Kidney glomerular epithelial cell (primary cell): Measurements from ENCODE around the gene NOP58.
"Not testable (repeated sequence)": the region's sequence is repeated elsewhere in the genome, so short reads cannot be mapped to it uniquely, and the experiment has no call there.

ENCODE experiments used
- DNase-seq: peaks from one replicate; lab custom pipeline; 2025; lab: John Stamatoyannopoulos, UW

NOP58 gene

GRCh38 chr2:202307690-202308089 lies 42.1 kb downstream of the NOP58 start:
- no peak for DNase-seq

DNA sequence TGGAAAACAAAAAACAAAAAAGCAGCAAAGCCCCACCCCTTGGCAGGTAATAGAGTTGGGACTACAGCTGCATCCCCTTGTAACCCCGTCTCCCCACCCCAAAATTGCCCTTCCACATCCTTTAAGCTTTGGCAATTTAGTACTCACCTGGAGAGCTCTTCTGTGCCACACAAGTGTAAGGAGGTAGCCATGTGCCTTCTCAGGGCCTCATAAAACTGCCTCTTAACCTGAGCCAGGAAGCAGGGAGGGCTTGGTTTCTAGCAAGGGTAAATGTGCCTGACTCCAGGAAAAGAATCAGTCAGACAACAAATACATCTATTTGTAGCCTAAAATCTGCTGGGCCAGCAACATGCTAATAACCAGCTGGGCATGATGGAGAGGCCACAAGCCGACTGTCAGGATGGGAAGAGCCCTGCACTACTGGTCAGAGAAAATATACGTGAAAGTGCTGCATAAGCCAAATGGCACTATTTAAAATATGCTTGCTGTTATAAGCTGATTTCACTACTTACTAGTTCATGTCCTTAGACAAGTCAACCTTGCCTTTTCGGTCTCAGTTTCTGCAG lies 46.3 kb downstream of the NOP58 start:
- no peak for DNase-seq

- DNase-seq = no peak
These were observed 48.6 kb downstream of the NOP58 start for GRCh38 chr2:202314116-202314515.

DNA sequence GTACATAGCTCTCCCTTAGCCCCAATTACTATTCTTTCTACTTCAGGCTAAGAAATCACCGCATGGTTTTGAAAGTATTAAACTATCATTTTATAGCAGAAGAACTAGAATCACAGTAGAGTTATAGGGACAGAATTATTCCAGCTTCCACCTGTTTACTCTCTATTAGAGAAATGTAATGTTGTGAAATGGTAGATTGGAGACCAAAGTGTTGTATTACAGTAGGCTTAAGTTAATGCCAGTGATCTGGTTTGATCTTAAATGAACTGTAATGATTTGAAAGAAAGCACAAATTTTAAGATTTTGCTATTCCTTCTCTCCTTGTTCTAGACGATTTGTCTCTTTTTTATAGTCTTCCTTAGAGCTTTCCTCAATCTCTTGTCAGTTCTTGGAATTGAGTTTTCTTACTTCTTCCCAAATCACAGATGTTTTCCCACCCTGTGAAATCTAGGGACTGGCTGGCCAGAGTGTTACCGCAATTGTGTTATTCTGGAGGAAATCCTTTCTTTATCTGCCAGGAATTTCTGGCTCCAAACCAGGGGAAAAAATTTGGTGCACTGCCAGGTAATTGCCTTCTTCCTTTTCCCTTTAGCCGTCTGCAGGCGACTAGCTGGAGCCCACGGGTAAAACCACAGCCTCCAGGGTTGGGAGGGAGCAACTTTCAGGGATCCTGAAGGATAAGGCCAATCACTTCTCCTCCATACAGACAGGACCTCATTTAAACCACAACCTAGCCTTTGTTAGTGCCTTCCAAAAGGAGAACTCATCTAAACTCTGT lies 51.7 kb downstream of the NOP58 start:
- peak; percentile 76 for DNase-seq

DNA sequence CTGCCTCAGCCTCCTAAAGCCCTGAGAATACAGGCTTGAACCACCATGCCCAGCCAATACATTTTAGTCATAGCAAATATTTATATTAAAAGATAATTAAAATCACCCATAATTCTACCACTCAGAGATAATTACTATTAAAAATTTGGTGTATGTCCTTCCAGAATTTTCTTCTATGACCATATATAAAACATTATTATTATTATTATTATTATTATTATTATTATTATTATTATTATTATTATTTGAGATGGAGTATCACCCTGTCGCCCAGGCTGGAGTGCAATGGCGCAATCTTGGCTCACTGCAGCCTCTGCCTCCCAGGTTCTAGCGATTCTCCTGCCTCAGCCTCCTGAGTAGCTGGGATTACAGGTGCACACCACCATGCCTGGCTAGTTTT lies 54.8 kb downstream of the NOP58 start:
- DNase-seq = not testable (repeated sequence)

GRCh38 chr2:202322435-202322834 lies 56.9 kb downstream of the NOP58 start:
- no peak for DNase-seq

GRCh38 chr2:202327858-202328257 lies 62.3 kb downstream of the NOP58 start:
- no peak for DNase-seq

DNA sequence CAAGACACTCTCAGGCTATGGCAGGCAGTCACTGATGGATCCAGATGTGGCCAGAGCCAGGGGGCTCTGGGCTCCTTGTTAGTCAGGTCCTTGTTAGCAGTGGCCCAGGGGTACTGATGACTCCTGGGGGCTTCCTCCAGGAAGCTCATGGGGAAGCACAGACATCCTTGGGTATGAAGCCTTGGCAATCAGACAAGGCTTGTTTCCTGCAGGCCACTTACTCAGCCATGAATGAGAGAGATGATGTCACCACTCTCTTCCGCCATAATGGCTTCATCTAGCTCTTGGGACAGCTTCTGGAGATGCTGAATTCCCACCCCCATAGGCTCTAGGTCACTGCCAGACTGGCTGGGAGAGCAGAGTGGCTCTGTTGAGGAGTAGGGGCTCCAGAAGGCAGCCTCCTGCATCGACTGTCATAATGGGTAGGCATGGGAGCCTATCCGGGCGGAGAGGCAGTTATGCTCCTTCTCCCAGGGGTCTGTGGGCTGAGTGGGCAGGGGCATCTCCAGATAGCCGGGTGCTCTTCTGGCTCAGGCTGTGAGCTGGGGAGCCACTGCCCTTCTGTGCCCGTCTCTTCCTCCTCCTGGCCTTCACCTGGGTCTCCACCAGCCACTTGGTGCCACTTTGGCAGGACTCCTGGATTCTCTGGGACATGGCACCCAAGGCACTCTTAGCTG lies 70.4 kb downstream of the NOP58 start:
- no peak for DNase-seq

GRCh38 chr2:202337151-202337550 lies 71.6 kb downstream of the NOP58 start:
- peak; percentile 5 for DNase-seq

- no peak for DNase-seq
These were observed 72.3 kb downstream of the NOP58 start for GRCh38 chr2:202337706-202338346.

GRCh38 chr2:202339071-202339870 lies 73.7 kb downstream of the NOP58 start:
- DNase-seq = no peak

GRCh38 chr2:202344178-202344577 lies 78.6 kb downstream of the NOP58 start:
- no peak for DNase-seq

DNA sequence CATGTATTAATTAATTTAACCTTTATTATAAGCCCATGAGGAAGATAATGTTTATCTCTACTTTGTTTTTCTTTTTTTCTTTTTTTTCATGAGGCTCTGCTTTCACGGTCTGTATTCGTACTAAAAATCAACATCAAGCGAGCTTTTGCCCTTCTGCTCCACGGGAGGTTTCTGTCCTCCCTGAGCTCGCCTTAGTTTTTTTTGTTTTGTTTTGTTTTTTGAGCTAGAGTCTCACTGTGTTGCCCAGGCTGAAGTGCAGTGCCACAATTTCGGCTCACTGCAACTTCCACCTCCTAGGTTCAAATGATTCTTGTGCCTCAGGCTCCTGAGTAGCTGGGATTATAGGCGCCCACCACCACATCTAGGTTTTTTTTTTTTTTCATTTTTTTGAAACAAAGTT lies 80.6 kb downstream of the NOP58 start:
- no peak for DNase-seq
